H9 (cell line): ENCODE results near the gene SOS1. TPM values are rescaled to one million over a fixed set of nuclear protein-coding genes. Genes with fewer than 3 reads are reported as not detected.

ENCODE experiments used
- DNase-seq: peaks from one replicate; pipeline ENCODE4 v3.0.0-alpha.2; 2017
- H2AFZ ChIP-seq: one replicate; pipeline ENCODE4 v1.6.1; 2013; ENCODE audit warnings: mild to moderate bottlenecking, low read length, control low read depth, moderate library complexity
- H2AK5ac ChIP-seq: 2 replicates; pipeline ENCODE4 v1.6.1; 2013; ENCODE audit warnings: low read length, control low read depth, mixed read lengths; ENCODE audit not compliant: insufficient read length
- H2BK120ac ChIP-seq: one replicate; pipeline ENCODE4 v1.6.1; 2013; ENCODE audit warnings: low read depth, mild to moderate bottlenecking, low read length, control low read depth, inconsistent platforms; ENCODE audit not compliant: poor library complexity, severe bottlenecking
- H2BK12ac ChIP-seq: 2 replicates; pipeline ENCODE4 v1.6.1; 2013; ENCODE audit warnings: low read length, control low read depth, mixed read lengths, low read depth; ENCODE audit not compliant: insufficient read length
- H2BK15ac ChIP-seq: 2 replicates; pipeline ENCODE4 v1.6.1; 2013; ENCODE audit warnings: low read depth, low read length, control low read depth
- H2BK20ac ChIP-seq: one replicate; pipeline ENCODE4 v1.6.1; 2013; ENCODE audit warnings: low read depth, mild to moderate bottlenecking, low read length, control low read depth, inconsistent platforms; ENCODE audit not compliant: poor library complexity, severe bottlenecking
- H2BK5ac ChIP-seq: 2 replicates; pipeline ENCODE4 v1.6.1; 2013; ENCODE audit warnings: low read length, control low read depth, mixed read lengths; ENCODE audit not compliant: insufficient read length
- H3K14ac ChIP-seq: 2 replicates; pipeline ENCODE4 v1.6.1; 2013; ENCODE audit warnings: low read length, control low read depth; ENCODE audit not compliant: insufficient read depth
- H3K18ac ChIP-seq: 2 replicates; pipeline ENCODE4 v1.6.1; 2013; ENCODE audit warnings: low read depth, mild to moderate bottlenecking, mixed read lengths, low read length, control low read depth; ENCODE audit not compliant: insufficient read length
- H3K23ac ChIP-seq: 2 replicates; pipeline ENCODE4 v1.6.1; 2013; ENCODE audit warnings: low read length, control low read depth, mixed read lengths, low read depth; ENCODE audit not compliant: insufficient read length
- H3K23me2 ChIP-seq: 2 replicates; pipeline ENCODE4 v1.6.1; 2013; ENCODE audit warnings: low read depth, mild to moderate bottlenecking, mixed read lengths, low read length, control low read depth; ENCODE audit not compliant: insufficient read length, poor library complexity, severe bottlenecking
- H3K27ac ChIP-seq: 2 replicates; pipeline ENCODE4 v1.5.1; 2013; ENCODE audit warnings: low read length, control low read depth, mixed read lengths, low read depth; ENCODE audit not compliant: insufficient read length
- H3K27me3 ChIP-seq: 2 replicates; pipeline ENCODE4 v1.6.1; 2013; ENCODE audit warnings: low read length, control low read depth, inconsistent platforms; ENCODE audit not compliant: insufficient read depth
- H3K4ac ChIP-seq: 2 replicates; pipeline ENCODE4 v1.6.1; 2013; ENCODE audit warnings: low read depth, mild to moderate bottlenecking, control low read depth, inconsistent platforms, low read length, moderate library complexity
- H3K4me1 ChIP-seq: 2 replicates; pipeline ENCODE4 v1.6.1; 2013; ENCODE audit warnings: low read length, control low read depth, inconsistent platforms; ENCODE audit not compliant: insufficient read depth
- H3K4me2 ChIP-seq: 2 replicates; pipeline ENCODE4 v1.6.1; 2013; ENCODE audit warnings: low read length, control low read depth, mixed read lengths; ENCODE audit not compliant: insufficient read length, insufficient read depth
- H3K56ac ChIP-seq: 2 replicates; pipeline ENCODE4 v1.6.1; 2013; ENCODE audit warnings: low read depth, mild to moderate bottlenecking, mixed read lengths, low read length, control low read depth; ENCODE audit not compliant: insufficient read length
- H3K79me1 ChIP-seq: 2 replicates; pipeline ENCODE4 v1.6.1; 2013; ENCODE audit warnings: low read depth, mild to moderate bottlenecking, moderate library complexity, low read length, control low read depth, inconsistent platforms; ENCODE audit not compliant: insufficient read depth, poor library complexity, severe bottlenecking
- H3K79me2 ChIP-seq: 2 replicates; pipeline ENCODE4 v1.6.1; 2013; ENCODE audit warnings: low read length, control low read depth, inconsistent platforms; ENCODE audit not compliant: insufficient read depth
- H3K9ac ChIP-seq: 2 replicates; pipeline ENCODE4 v1.6.1; 2013; ENCODE audit warnings: low read length, control low read depth, mixed read lengths; ENCODE audit not compliant: insufficient read length; ENCODE audit errors: extremely low read depth
- H3K9me3 ChIP-seq: one replicate; pipeline ENCODE4 v1.6.1; 2013; ENCODE audit warnings: low read depth, low read length, inconsistent platforms; ENCODE audit not compliant: control insufficient read depth
- H3T11ph ChIP-seq: one replicate; pipeline ENCODE4 v1.6.1; 2013; ENCODE audit warnings: mild to moderate bottlenecking, low read length, control low read depth, inconsistent platforms
- H4K20me1 ChIP-seq: one replicate; pipeline ENCODE4 v1.6.1; 2013; ENCODE audit not compliant: control insufficient read depth, insufficient read length, insufficient read depth
- H4K5ac ChIP-seq: 2 replicates; pipeline ENCODE4 v1.6.1; 2013; ENCODE audit warnings: low read depth, mild to moderate bottlenecking, mixed read lengths, low read length, control low read depth; ENCODE audit not compliant: insufficient read length
- H4K8ac ChIP-seq: replicated peaks from 2 replicates; pipeline ENCODE4 v1.6.1; 2013; ENCODE audit warnings: low read length, control low read depth, mixed read lengths, low read depth; ENCODE audit not compliant: insufficient read length
- H4K91ac ChIP-seq: 2 replicates; pipeline ENCODE4 v1.6.1; 2013; ENCODE audit warnings: low read depth, mild to moderate bottlenecking, moderate library complexity, mixed read lengths, low read length, control low read depth; ENCODE audit not compliant: insufficient read length
- H3K27ac Mint-ChIP-seq, 3 experiments: 2 replicates in 2 of 3; 3 replicates in 1 of 3; pipeline ENCODE4 v1.8.0; 2020 to 2021; ENCODE audit warnings: mixed read lengths in 3 of 3, mild to moderate bottlenecking in 1 of 3, moderate library complexity in 1 of 3
- H3K27me3 Mint-ChIP-seq: 2 replicates; pipeline ENCODE4 v1.8.0; 2021; ENCODE audit warnings: low read depth, mild to moderate bottlenecking, moderate library complexity, mixed read lengths
- H3K36me3 Mint-ChIP-seq, 3 experiments: 2 replicates in 2 of 3; 3 replicates in 1 of 3; pipeline ENCODE4 v1.8.0; 2020 to 2021; ENCODE audit warnings: low read depth in 3 of 3, mixed read lengths in 3 of 3; ENCODE audit not compliant: insufficient read depth in 1 of 3
- H3K4me1 Mint-ChIP-seq, 2 experiments: 2 replicates each; pipeline ENCODE4 v1.8.0; 2020; ENCODE audit warnings: mixed read lengths in 2 of 2
- H3K4me3 Mint-ChIP-seq, 2 experiments: 2 replicates in 1 of 2; 3 replicates in 1 of 2; pipeline ENCODE4 v1.8.0; 2020 to 2021; ENCODE audit warnings: mild to moderate bottlenecking in 2 of 2, mixed read lengths in 2 of 2, moderate library complexity in 1 of 2
- H3K9me3 Mint-ChIP-seq, 2 experiments: 2 replicates in 1 of 2; 3 replicates in 1 of 2; pipeline ENCODE4 v1.8.0; 2020; ENCODE audit warnings: mild to moderate bottlenecking in 2 of 2, mixed read lengths in 2 of 2, moderate library complexity in 1 of 2
- WGBS: extraction: QIAGEN DNeasy Blood & Tissue Kit; methylation state at CpG from one replicate; pipeline ENCODE4 v1.1.7; 2013; ENCODE audit warnings: missing lambda C conversion rate, low lambda C conversion rate, mixed read lengths; ENCODE audit not compliant: insufficient read length; ENCODE audit errors: extremely low coverage; 5-methylcytosine and 5-hydroxymethylcytosine counted together
- total RNA-seq: library from RNA; stranded (reverse); gene quantifications from 2 replicates; pipeline ENCODE4 v1.2.1, GENCODE V29; 2021
- TF ChIP-seq, protein P1 (sequence below): fragments of 200-600 bp; sonication (generic); conservative IDR thresholded peaks from 3 replicates; pipeline ENCODE4 v1.8.0; 2021; ENCODE audit warnings: antibody characterized with exemption, mild to moderate bottlenecking

Gene SOS1
- total RNA-seq, 1 experiment from 2014 or later: 35.8 TPM

DNA sequence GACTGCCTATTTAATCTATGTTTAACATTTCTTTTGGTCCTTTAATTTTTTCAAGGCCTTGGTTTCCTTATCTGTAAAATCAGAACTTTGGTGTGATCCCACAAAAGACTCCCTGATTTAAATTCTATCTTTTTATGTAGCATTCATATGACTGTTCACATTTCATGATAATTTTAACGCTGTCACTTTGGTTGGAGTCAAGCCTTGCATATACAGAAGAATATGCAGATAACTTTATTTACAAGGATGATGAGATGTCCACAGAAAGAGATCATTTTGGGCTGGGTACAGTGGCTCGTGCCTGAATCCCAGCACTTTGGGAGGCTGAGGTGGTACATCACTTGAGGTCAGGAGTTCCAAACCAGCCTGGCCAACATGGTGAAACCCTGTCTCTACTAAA is 38.4 kb upstream of the SOS1 start:
- H2BK20ac ChIP-seq: no peak overlapping the region
- no peak overlapping the region for H3K4me2 ChIP-seq
- H4K91ac ChIP-seq: no peak overlapping the region
- no peaks in the 10 kb centered on the region for H3K9me3 Mint-ChIP-seq
- no peak overlapping the region for H4K5ac ChIP-seq
- no peak overlapping the region for H2AFZ ChIP-seq
- H4K20me1 ChIP-seq: no peaks in the 10 kb centered on the region
- H3K9me3 ChIP-seq: no peaks in the 10 kb centered on the region
- no peak overlapping the region for H3K56ac ChIP-seq
- H3K9ac ChIP-seq: no peak overlapping the region
- no peak overlapping the region for H3K27ac ChIP-seq
- no peak overlapping the region for H3T11ph ChIP-seq
- DNase-seq: no peak
- H2BK15ac ChIP-seq: no peak overlapping the region
- H3K4me3 Mint-ChIP-seq: no peak overlapping the region
- no peaks in the 10 kb centered on the region for H3K36me3 Mint-ChIP-seq
- H2BK120ac ChIP-seq: no peak overlapping the region
- no CpG with 5 or more reads among the region's 2 CpGs for WGBS
- H3K4ac ChIP-seq: no peak overlapping the region
- H3K23ac ChIP-seq: no peak overlapping the region
- H3K79me1 ChIP-seq: no peaks in the 10 kb centered on the region
- H3K27me3 ChIP-seq: no peaks in the 10 kb centered on the region
- no peaks in the 10 kb centered on the region for H3K27me3 Mint-ChIP-seq
- H4K8ac ChIP-seq: no peak overlapping the region
- H3K27ac Mint-ChIP-seq: no peak overlapping the region
- no peak overlapping the region for H2BK12ac ChIP-seq
- H3K23me2 ChIP-seq: no peaks in the 10 kb centered on the region
- no peak overlapping the region for H2BK5ac ChIP-seq
- no peak overlapping the region for H3K18ac ChIP-seq
- H2AK5ac ChIP-seq: no peak overlapping the region
- H3K4me1 Mint-ChIP-seq: peaks cover 14 to 23% of the 10 kb centered on the region in 2 experiments
- H3K79me2 ChIP-seq: no peaks in the 10 kb centered on the region
- no peak overlapping the region for H3K14ac ChIP-seq
- TF ChIP-seq, protein P1, sequence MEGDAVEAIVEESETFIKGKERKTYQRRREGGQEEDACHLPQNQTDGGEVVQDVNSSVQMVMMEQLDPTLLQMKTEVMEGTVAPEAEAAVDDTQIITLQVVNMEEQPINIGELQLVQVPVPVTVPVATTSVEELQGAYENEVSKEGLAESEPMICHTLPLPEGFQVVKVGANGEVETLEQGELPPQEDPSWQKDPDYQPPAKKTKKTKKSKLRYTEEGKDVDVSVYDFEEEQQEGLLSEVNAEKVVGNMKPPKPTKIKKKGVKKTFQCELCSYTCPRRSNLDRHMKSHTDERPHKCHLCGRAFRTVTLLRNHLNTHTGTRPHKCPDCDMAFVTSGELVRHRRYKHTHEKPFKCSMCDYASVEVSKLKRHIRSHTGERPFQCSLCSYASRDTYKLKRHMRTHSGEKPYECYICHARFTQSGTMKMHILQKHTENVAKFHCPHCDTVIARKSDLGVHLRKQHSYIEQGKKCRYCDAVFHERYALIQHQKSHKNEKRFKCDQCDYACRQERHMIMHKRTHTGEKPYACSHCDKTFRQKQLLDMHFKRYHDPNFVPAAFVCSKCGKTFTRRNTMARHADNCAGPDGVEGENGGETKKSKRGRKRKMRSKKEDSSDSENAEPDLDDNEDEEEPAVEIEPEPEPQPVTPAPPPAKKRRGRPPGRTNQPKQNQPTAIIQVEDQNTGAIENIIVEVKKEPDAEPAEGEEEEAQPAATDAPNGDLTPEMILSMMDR: no peak
- H3K4me1 ChIP-seq: peaks cover 3% of the 10 kb centered on the region; the same call in 1 of the 2 replicates
